ENCODE measurements around the gene MYLK2.

The MYLK2 gene

GRCh38 chr20:31836853-31837608 is 17.9 kb downstream of the MYLK2 start:
- DNase-seq: no peak

- no peak for DNase-seq
Observed at GRCh38 chr20:31837896-31838397, 18.8 kb downstream of the MYLK2 start.

- DNase-seq: no peak
Observed at GRCh38 chr20:31838646-31839292, 19.6 kb downstream of the MYLK2 start.

- DNase-seq: no peak
Observed at GRCh38 chr20:31839782-31840487, 20.8 kb downstream of the MYLK2 start.

- no peak for DNase-seq
Observed at GRCh38 chr20:31840906-31841816, 22.0 kb downstream of the MYLK2 start.

- no peak for DNase-seq
Observed at GRCh38 chr20:31841928-31842327, 22.8 kb downstream of the MYLK2 start.

GRCh38 chr20:31842471-31843157 is 23.5 kb downstream of the MYLK2 start:
- no peak for DNase-seq

GRCh38 chr20:31843288-31843687 is 24.1 kb downstream of the MYLK2 start:
- DNase-seq: no peak

GRCh38 chr20:31843881-31844280 is 24.7 kb downstream of the MYLK2 start:
- no peak for DNase-seq

GRCh38 chr20:31844737-31845299 is 25.7 kb downstream of the MYLK2 start:
- no peak for DNase-seq

- no peak for DNase-seq
Observed at GRCh38 chr20:31845300-31845863, 26.2 kb downstream of the MYLK2 start, which contains the start of gene FOXS1. FOXS1 (minus strand) TSS chr20:31845604; CDS start chr20:31845542, 62 bp downstream.

GRCh38 chr20:31846793-31847138 is 27.6 kb downstream of the MYLK2 start:
- DNase-seq: no peak

GRCh38 chr20:31848088-31848999 is 29.2 kb downstream of the MYLK2 start:
- no peak for DNase-seq

GRCh38 chr20:31849306-31849930 is 30.3 kb downstream of the MYLK2 start:
- DNase-seq: no peak

- DNase-seq: no peak
Observed at GRCh38 chr20:31851240-31851955, 32.2 kb downstream of the MYLK2 start.

GRCh38 chr20:31853481-31853880 is 34.3 kb downstream of the MYLK2 start:
- DNase-seq: no peak

- no peak for DNase-seq
Observed at GRCh38 chr20:31856516-31856915, 37.4 kb downstream of the MYLK2 start.

GRCh38 chr20:31857861-31858759 is 39.0 kb downstream of the MYLK2 start:
- DNase-seq: no peak

All from effector CD4-positive, alpha-beta T cell (primary cell).